ES-I3 (cell line): ENCODE data around the gene GOLGA8K.
"Not testable (repeated sequence)": the region's sequence is repeated elsewhere in the genome, so short reads cannot be mapped to it uniquely, and the experiment has no call there.

Source experiments
- H3K36me3 ChIP-seq: 2 replicates; pipeline ENCODE4 v1.6.1; 2013; ENCODE audit warnings: mild to moderate bottlenecking, low read length, control low read depth, moderate library complexity; ENCODE audit not compliant: insufficient read depth
- H3K4me1 ChIP-seq: 2 replicates; pipeline ENCODE4 v1.6.1; 2013; ENCODE audit warnings: mild to moderate bottlenecking, control low read depth, low read length; ENCODE audit not compliant: insufficient read depth
- H3K9ac ChIP-seq: 2 replicates; pipeline ENCODE4 v1.6.1; 2013; ENCODE audit warnings: low read depth, mild to moderate bottlenecking, low read length, moderate library complexity
- H3K9me3 ChIP-seq: 2 replicates; pipeline ENCODE4 v1.6.1; 2013; ENCODE audit warnings: mild to moderate bottlenecking, low read length, moderate library complexity; ENCODE audit not compliant: control insufficient read depth, insufficient read depth

GOLGA8K gene, protein sequence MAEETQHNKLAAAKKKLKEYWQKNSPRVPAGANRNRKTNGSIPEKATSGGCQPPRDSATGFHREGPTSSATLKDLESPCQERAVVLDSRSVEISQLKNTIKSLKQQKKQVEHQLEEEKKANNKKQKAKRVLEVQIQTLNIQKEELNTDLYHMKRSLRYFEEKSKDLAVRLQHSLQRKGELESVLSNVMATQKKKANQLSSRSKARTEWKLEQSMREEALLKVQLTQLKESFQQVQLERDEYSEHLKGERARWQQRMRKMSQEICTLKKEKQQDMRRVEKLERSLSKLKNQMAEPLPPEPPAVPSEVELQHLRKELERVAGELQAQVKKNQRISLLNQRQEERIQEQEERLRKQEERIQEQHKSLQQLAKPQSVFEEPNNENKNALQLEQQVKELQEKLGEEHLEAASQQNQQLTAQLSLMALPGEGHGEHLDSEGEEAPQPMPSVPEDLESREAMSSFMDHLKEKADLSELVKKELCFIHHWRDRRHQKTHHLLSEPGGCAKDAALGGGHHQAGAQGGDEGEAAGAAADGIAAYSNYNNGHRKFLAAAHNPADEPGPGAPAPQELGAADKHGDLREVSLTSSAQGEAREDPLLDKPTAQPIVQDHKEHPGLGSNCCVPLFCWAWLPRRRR

DNA sequence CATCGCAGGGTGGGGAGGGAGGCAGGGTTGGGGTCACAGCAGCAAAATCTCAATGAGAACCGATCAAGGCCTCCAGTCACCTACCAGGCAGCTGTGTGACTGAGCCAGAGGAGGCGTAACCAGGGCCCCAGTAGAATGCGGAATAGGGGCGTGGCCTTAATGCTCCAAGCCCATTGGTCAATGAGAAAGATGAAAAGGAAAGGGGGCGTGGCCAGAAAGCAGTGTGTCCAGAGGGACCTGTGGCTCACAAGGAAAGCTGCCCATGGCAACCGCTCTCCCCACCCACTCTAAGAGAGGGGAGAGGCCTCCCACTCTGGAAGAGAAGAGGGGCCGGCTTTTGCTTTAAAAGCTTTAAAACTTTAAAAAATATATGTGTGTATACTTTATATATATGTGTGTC lies at the start of gene GOLGA8K:
Gene GOLGA8K (minus strand): TSS at position 101 of the 400 bp plus-strand sequence. CDS start 98 bp downstream, at position 3.
- not testable (repeated sequence) for H3K4me1 ChIP-seq, H3K9me3 ChIP-seq, H3K36me3 ChIP-seq, H3K9ac ChIP-seq

DNA sequence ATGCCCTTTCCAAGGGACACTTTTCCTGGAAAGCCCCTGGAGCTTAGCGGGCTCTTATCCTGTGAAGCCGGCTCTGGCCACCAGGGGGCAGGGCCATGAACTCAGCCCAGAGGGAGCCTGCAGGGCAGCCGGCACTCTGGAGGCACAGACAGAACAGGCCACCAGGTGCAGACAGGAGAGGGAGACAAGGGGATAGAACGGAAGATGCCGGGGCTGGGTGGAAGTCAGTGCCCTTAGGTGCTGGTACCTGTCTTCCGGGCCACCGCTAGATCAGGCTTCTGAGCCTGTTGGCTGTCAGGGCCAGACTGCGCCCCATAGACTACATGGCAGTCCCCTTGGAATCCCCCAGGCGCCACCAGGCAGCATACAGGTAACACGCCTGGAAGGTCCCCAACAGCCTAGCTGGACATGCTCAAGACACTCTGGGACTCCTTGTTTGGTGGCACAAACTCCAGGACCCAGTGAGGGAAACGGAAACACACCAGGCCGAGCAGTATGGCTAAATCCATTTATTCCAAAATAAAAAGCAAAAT lies 37.4 kb upstream of the GOLGA8K start:
- H3K4me1 ChIP-seq, H3K36me3 ChIP-seq, H3K9me3 ChIP-seq, H3K9ac ChIP-seq: not testable (repeated sequence)

DNA sequence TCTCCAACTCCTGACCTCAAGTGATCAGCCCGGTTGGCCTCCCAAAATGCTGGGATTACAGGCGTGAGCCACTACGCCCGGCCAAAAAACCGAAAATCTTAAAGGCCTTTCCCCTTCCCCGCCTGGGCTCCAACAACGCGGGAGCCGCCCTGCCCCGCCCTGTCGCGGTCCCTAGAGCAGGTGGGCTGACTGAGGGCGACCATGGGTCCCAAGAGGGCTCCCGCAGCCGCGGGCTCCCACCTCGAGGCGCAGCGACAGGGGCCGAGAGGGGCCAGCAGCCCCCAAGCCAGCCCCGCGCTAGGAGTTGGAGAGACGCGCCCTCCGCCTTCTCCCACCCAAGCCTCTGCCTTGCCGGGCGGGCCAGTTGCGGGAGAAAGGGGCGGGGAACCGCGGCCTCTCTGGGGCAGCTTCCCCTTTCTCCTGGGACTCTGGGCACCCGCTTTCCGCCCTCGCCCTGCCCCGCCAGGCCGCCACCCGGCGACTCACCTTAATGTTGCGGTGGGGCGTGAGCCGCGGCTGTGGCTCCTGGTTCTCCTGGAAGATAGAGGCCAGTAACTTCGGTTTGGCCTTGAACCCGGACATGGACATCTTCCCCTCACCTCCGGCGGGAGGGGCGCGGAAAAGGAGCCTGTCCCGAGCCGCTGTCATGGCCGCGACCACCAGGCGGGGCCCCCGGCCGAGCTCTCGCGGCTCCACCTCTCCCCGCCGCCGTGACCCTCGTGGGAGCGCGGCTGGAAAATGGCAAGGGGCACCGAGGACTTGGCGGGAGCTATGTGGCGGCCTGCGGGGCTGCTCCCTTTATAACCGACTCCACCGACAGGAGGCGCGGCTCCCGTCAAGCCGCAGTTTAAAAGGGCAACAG lies 31.2 kb upstream of the GOLGA8K start:
- not testable (repeated sequence) for H3K9me3 ChIP-seq, H3K36me3 ChIP-seq, H3K4me1 ChIP-seq, H3K9ac ChIP-seq

DNA sequence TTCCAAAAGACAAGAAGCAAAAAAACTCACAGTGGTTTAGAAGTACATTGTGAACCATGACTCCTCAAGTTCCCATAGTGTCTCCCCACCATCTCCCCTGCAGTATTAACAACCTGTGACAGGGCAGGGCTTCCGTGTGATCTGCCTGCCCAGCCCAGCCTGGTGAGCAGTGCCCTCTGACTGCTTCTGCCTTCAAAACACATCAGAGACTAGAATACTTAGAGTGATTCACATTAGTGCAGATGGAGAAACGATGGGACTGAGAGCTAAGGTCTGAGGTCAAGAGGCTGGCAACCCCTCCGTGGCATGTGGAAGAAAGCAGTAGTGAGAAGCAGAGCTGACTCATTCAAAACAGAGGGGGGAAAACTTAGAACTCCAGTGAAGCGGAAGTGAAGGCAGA lies 24.5 kb upstream of the GOLGA8K start:
- not testable (repeated sequence) for H3K9me3 ChIP-seq, H3K36me3 ChIP-seq, H3K9ac ChIP-seq, H3K4me1 ChIP-seq

DNA sequence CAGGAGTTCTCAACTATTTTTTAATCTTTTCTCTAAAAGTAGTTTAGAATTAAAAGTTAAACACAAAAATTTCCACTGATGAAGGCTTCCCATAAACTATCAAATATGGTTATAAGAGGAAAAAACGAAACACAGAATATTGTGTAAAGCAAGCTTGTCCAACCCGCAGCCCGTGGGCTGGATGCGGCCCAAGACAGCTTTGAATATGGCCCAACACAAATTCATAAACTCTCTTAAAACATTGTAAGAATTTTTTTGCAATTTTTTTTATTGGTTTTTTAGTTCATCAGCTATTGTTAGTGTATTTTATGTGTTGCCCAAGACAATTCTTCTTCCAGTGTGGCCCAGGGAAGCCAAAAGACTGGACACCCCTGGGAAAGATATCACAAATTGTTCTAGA lies 23.4 kb upstream of the GOLGA8K start:
- H3K9ac ChIP-seq, H3K36me3 ChIP-seq, H3K4me1 ChIP-seq, H3K9me3 ChIP-seq: not testable (repeated sequence)

DNA sequence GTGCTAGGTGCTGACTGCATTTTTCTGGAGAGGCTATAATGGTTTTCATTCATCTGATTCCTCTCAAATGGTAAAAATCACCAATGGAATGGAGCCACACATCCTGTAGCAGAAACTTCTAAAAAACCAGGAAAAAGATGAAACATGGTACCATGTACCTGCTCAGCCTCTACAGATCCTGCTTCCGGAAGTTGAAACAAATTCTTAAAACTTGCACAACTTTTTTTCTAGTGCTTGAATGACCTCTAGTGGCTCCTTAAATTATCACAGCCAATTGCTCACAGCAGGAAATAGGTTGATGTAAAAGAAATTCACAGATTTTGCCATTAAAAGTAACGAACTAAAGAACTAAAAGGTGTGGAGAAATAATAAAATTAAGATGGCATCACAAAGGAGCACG lies 4.8 kb upstream of the GOLGA8K start:
- not testable (repeated sequence) for H3K9ac ChIP-seq, H3K36me3 ChIP-seq, H3K4me1 ChIP-seq, H3K9me3 ChIP-seq

DNA sequence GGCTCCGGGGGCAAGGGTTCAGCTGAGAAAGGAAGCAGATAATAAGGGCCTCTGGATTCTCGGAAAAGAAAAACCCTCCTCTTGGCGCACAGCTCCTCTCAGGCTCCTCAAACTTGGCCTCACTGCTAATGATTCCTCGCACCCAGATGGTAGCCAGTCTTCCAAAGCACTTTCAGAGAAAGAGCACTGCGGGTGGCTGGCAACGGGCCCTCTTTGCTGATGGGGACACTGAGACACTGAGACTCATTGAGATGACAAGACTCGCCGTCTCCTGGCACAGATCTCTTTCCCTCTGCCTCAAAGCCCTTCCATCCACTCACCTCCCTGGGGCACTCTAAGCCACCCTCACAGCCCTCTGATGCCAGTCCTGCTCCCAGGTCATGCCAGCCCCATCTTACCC lies 6.6 kb downstream of the GOLGA8K start:
- H3K36me3 ChIP-seq, H3K9ac ChIP-seq, H3K4me1 ChIP-seq, H3K9me3 ChIP-seq: not testable (repeated sequence)

DNA sequence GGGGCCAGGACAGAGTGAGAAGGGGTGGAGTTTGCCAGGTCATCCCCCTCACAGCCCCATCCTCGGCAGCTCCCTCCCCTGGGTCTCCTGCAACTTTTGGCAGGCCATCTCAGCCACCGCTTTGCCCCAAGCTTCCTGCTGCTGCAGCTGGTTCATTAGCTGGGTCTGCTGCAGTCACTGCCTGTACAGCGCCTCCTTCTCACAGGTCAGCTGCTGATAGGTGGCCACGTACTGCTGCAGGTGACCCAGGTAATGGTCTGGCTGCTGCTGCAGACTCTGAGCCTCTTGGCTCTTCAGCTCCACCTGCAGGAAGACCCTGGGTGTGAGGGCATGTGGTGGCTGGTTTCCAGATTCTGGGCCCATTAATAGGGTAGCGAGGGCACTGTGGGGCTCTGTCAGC lies 8.3 kb downstream of the GOLGA8K start:
- H3K4me1 ChIP-seq, H3K9me3 ChIP-seq, H3K36me3 ChIP-seq, H3K9ac ChIP-seq: not testable (repeated sequence)

DNA sequence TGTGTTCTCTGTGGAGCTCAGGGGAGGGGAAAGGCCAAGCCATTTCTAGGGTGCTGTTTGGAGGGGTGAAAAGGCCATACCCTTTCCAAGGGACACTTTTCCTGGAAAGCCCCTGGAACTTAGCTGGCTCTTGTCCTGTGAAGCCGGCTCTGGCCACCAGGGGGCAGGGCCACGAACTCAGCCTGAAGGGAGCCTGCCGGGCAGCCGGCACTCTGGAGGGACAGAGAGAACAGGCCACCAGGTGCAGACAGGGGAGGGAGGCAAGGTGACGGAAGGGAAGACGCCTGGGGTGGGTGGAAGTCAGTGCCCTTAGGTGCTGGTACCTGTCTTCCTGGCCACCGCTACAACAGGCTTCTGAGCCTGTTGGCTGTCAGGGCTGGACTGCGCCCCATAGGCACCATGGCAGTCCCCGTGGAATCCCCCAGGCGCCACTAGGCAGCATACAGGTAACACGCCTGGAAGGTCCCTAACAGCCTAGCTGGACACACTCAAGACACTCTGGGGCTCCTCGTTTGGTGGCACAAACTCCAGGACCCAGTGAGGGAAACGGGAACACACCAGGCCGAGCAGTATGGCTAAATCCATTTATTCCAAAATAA lies 14.9 kb downstream of the GOLGA8K start:
- not testable (repeated sequence) for H3K9ac ChIP-seq, H3K4me1 ChIP-seq, H3K36me3 ChIP-seq, H3K9me3 ChIP-seq

DNA sequence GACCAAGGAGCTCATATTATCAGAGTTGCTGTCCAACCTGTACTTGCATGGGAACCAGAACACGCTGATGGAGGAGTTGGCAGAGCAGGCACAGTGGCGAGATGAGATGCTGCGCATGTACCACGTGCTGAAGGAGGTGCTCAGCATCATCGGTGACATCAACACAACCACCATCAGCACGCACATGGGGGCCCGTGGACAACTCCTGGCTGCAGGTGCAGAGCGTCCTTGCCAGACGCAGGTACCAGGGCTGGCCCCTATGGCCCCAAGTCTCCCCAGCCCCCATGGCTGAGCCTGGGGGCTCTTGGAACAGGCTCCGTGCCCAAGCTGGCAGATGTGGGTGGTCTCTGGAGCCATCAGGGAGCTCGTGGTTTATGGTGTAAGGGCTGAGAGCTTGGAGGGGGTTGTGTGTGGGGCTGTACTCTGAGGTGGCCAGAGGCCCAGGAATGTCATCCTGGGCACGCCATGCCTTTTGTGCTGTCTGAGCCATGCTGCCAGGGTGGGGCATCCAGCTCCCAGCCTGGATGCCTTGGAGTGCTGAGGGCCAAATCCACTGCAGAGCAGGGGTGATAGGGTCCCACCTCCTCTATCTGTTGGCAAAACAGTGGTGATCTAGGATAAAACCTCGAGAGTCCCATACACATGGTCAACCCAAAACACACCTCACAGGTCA lies 17.1 kb downstream of the GOLGA8K start:
- not testable (repeated sequence) for H3K9ac ChIP-seq, H3K36me3 ChIP-seq, H3K9me3 ChIP-seq, H3K4me1 ChIP-seq

DNA sequence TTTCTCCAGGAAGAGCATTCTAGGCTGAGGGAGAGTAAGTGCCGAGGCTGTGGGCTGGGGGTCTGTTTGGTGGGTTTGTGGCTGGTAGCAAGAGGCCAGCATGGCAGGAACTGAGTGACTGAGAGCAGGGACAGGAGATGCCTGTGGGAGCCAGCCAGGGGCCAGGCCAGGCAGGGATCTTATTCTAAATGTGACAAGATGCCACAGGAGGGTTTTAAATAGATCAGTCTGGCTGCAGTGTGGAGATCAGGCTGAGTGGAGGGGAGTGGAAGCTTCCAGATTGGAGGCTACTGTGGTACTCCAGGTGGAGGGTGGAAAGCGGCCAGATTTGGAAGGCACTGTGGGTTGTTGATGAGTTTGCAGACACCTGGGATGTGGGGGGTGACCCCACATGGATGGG lies 28.9 kb downstream of the GOLGA8K start:
- H3K9ac ChIP-seq, H3K9me3 ChIP-seq: not testable (repeated sequence)

DNA sequence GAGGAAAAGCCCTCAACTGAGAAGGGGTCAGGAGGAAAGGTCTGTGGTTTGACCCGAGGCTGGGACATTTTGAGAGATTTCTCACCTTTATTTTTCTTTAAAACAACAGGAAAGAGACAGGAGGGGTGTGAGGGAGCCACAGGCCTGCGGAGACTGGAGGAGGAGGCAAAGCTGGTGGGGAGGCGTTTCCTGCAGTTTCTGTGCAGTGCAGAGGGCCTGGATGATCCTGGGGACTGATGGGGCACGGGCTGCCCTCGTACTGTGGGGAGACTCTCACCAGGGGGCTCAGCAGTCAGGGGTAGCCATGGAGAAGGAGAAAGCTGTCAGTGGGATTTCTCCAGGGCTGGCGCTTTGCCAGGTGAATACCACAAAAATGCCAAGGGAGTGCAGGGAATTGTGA lies 29.4 kb downstream of the GOLGA8K start:
- H3K9me3 ChIP-seq, H3K4me1 ChIP-seq, H3K9ac ChIP-seq, H3K36me3 ChIP-seq: not testable (repeated sequence)

More for the DNA sequence above, 28.9 kb downstream of the GOLGA8K start:
- not testable (repeated sequence) for H3K4me1 ChIP-seq, H3K36me3 ChIP-seq

DNA sequence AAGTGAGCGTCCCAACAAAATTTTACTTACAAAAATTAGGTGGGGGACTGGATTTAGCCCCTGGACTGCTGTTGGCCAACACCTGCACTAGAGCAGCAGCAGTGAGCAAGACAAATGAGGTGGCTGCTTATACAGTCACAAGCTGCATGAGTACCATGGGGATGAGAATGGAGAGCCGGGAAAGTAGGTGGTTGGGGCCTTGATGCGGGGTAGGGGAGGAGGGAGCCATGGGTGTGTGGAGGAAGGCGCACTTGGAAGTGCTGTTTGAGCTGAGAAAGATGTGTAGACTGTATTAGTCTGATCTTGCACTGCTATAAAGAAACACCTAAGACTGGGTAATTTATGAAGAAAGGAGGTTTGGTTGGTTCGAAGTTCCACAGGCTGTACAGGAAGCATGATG lies 31.0 kb downstream of the GOLGA8K start:
- H3K4me1 ChIP-seq, H3K9ac ChIP-seq, H3K36me3 ChIP-seq, H3K9me3 ChIP-seq: not testable (repeated sequence)

DNA sequence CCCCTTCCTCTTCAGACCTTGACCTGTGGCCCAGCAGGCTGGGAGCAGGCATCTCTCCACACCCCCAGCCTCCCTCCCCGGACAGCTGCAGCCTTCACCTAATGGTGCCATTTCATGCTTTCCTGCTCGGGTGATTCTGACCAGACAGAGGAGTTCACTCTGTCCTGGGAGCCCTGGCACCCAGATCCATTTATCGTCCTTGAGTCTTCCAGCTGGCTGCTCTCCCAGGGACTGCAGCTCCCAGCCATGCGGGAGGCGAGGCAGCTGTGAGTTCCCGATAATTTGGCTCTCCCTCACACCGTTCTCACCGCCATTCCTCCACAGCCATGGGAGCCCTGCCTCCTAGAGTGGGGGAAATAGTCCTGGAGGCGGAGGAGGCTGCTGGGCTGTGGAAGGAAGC lies 32.6 kb downstream of the GOLGA8K start:
- not testable (repeated sequence) for H3K9ac ChIP-seq, H3K4me1 ChIP-seq, H3K36me3 ChIP-seq, H3K9me3 ChIP-seq
